ENCODE data around the gene LTO1. TPM values are rescaled to one million over a fixed set of nuclear protein-coding genes. Genes with fewer than 3 reads are reported as not detected.
A peak's percentile ranks its signal among the peaks of the same experiment; 100 is the strongest.

Gene LTO1
- polyA plus RNA-seq, 2 of the 4 experiments (the other 2 are of a cell fraction): 25.1 to 27.0 TPM

DNA sequence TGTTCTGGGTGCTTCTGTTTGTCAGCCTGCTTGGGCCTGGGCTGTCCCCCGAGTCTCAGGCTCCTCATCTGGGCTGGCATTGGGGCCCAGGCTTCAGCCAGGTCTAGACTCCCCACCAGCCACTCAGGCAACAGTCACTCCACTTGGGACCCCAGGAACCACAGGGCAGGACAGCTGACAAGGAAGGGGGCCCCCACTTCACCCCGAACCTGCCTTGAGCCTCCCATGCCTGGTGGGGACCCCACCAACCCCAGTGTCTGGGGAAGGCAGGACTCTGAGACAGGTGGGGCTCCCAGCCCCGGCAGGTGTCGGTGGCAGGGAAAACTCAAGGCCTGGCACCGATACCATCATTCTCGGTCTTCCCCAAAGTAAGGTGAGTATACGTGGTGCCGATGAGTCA is 11.7 kb upstream of the LTO1 start:
- TF ChIP-seq ZFP36 (IDR thresholded peaks at IDR 0.05; ENCODE audit: borderline replicate concordance, partially characterized antibody) (no peak), EHF (CRISPR knock-in tag; IDR thresholded peaks at IDR 0.05) (no peak), MAZ (IDR thresholded peaks at IDR 0.05; ENCODE audit: borderline replicate concordance, low read depth, low read length) (no peak)
- DNase-seq (ENCODE audit: low read depth in 1 of 2, low spot score in 1 of 2): no peak
- H3K4me2 ChIP-seq: no peak overlapping the region
- no peak for ATAC-seq
- peaks cover 5% of the 10 kb centered on the region; the same call in 1 of the 3 replicates for H3K9me3 ChIP-seq
- POLR2A ChIA-PET: no interaction called here
- FAIRE-seq: no peak
- CTCF ChIA-PET: interaction anchor here (0.7 to 5.2 kb wide), 13 partner anchors 9 to 505 kb away, joined by 3 to 38 read pairs (median 5); no protein-coding TSS in a partner anchor
- H3K4me3 ChIP-seq: no peak overlapping the region
- 95% methylated on average over 7 of the region's 8 CpGs for WGBS (ENCODE audit: missing lambda C conversion rate)
- H3K4me1 ChIP-seq: peaks cover 19% of the 10 kb centered on the region; the same call in 2 of the 3 replicates
- H3K27ac ChIP-seq: peak overlapping the region in 1 of 2 experiments; percentile 25; a peak in 1 of 6 replicates

GRCh38 chr11:69686452-69686851 is 11.3 kb upstream of the LTO1 start:
- no peak overlapping the region for H3K4me3 ChIP-seq
- peaks cover 19% of the 10 kb centered on the region; the same call in 2 of the 3 replicates for H3K4me1 ChIP-seq
- CTCF ChIA-PET: interaction anchor here (0.7 to 5.2 kb wide), 18 partner anchors 9 to 997 kb away, joined by 3 to 39 read pairs (median 5); no protein-coding TSS in a partner anchor
- WGBS (ENCODE audit: missing lambda C conversion rate): 87% methylated on average over 10 of the region's 13 CpGs
- peaks cover 5% of the 10 kb centered on the region; the same call in 1 of the 3 replicates for H3K9me3 ChIP-seq
- ATAC-seq (no peak; a peak in 1 of 6 replicates), FAIRE-seq (no peak), DNase-seq (ENCODE audit: low read depth in 1 of 2, low spot score in 1 of 2) (no peak)
- no peak overlapping the region for H3K27ac ChIP-seq
- POLR2A ChIA-PET: interaction anchor here (0.7 kb wide), 1 partner anchor 18 kb away, joined by 3 read pairs; no protein-coding TSS in a partner anchor
- TF ChIP-seq FOSL2 (IDR thresholded peaks at IDR 0.05) (no peak), FOSL2 (CRISPR knock-in tag; IDR thresholded peaks at IDR 0.05) (no peak), RCOR1 (IDR thresholded peaks at IDR 0.05; ENCODE audit: low read depth, low read length) (no peak), RFX5 (IDR thresholded peaks at IDR 0.05) (no peak), EP300 (IDR thresholded peaks at IDR 0.05) (no peak), FOSB (CRISPR knock-in tag; IDR thresholded peaks at IDR 0.05) (no peak), REST (IDR thresholded peaks at IDR 0.05) (no peak), JUN (IDR thresholded peaks at IDR 0.05) (no peak), RARB (CRISPR knock-in tag; IDR thresholded peaks at IDR 0.05) (no peak), KDM5A (IDR thresholded peaks at IDR 0.05) (no peak), GATA3 (IDR thresholded peaks at IDR 0.05; ENCODE audit: borderline replicate concordance) (no peak), RNF2 (IDR thresholded peaks at IDR 0.05; ENCODE audit: borderline replicate concordance, low read depth) (no peak), TP53 (CRISPR knock-in tag; IDR thresholded peaks at IDR 0.05) (no peak)
- TF ChIP-seq, protein P1, sequence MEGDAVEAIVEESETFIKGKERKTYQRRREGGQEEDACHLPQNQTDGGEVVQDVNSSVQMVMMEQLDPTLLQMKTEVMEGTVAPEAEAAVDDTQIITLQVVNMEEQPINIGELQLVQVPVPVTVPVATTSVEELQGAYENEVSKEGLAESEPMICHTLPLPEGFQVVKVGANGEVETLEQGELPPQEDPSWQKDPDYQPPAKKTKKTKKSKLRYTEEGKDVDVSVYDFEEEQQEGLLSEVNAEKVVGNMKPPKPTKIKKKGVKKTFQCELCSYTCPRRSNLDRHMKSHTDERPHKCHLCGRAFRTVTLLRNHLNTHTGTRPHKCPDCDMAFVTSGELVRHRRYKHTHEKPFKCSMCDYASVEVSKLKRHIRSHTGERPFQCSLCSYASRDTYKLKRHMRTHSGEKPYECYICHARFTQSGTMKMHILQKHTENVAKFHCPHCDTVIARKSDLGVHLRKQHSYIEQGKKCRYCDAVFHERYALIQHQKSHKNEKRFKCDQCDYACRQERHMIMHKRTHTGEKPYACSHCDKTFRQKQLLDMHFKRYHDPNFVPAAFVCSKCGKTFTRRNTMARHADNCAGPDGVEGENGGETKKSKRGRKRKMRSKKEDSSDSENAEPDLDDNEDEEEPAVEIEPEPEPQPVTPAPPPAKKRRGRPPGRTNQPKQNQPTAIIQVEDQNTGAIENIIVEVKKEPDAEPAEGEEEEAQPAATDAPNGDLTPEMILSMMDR (IDR thresholded peaks at IDR 0.05): no peak
- TF ChIP-seq, protein P2, sequence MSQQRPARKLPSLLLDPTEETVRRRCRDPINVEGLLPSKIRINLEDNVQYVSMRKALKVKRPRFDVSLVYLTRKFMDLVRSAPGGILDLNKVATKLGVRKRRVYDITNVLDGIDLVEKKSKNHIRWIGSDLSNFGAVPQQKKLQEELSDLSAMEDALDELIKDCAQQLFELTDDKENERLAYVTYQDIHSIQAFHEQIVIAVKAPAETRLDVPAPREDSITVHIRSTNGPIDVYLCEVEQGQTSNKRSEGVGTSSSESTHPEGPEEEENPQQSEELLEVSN (IDR thresholded peaks at IDR 0.05; ENCODE audit: borderline replicate concordance, low read depth): no peak
- peak overlapping the region; percentile 66; the same call in 1 of the 3 replicates for H3K4me2 ChIP-seq

Measured in A549 (cell line).